HepG2 (cell line): ENCODE data around the gene INO80E. TPM values are rescaled to one million over a fixed set of nuclear protein-coding genes. Genes with fewer than 3 reads are reported as not detected.

ENCODE experiments used
- CAMTA2 ChIP-seq: sonication (generic); formaldehyde crosslinking; IDR thresholded peaks from 2 replicates; pipeline ENCODE4 v1.4.0; 2020; ENCODE audit warnings: mild to moderate bottlenecking, missing genetic modification reagents, borderline replicate concordance
- CREM ChIP-seq, 2 experiments: sonication (generic) in 1 of 2; formaldehyde crosslinking in 1 of 2; IDR thresholded peaks; 2 replicates each; pipeline versions ENCODE4 v1.4.0 to v1.6.1; 2016 to 2020; ENCODE audit warnings: antibody characterized with exemption in 1 of 2, mild to moderate bottlenecking in 1 of 2, missing genetic modification reagents in 1 of 2
- JARID2 ChIP-seq: sonication (generic); formaldehyde crosslinking; IDR thresholded peaks from 2 replicates; pipeline ENCODE4 v1.8.1; 2023; ENCODE audit warnings: missing genetic modification reagents, inconsistent platforms; ENCODE audit not compliant: insufficient replicate concordance
- KDM6A ChIP-seq: IDR thresholded peaks from 2 replicates; pipeline ENCODE4 v1.6.1; 2016; ENCODE audit warnings: low read depth
- KLF9 ChIP-seq: IDR thresholded peaks from 2 replicates; pipeline ENCODE4 v1.6.1; 2016; ENCODE audit warnings: low read depth
- MTA1 ChIP-seq: sonication (generic); formaldehyde crosslinking; IDR thresholded peaks from 2 replicates; pipeline ENCODE4 v1.4.0; 2020; ENCODE audit warnings: missing genetic modification reagents, mild to moderate bottlenecking, borderline replicate concordance
- NFYC ChIP-seq: IDR thresholded peaks from 2 replicates; pipeline ENCODE4 v1.6.1; 2016; ENCODE audit warnings: missing genetic modification reagents, missing compliant biosample characterization
- PHF8 ChIP-seq: sonication (generic); formaldehyde crosslinking; IDR thresholded peaks from 2 replicates; pipeline ENCODE4 v1.5.0; 2020; ENCODE audit warnings: missing genetic modification reagents
- POGZ ChIP-seq: sonication (generic); formaldehyde crosslinking; IDR thresholded peaks from 2 replicates; pipeline ENCODE4 v1.4.0; 2020; ENCODE audit warnings: mild to moderate bottlenecking, missing genetic modification reagents
- PPARG ChIP-seq: conservative IDR thresholded peaks from 2 replicates; pipeline ENCODE4 v1.6.1; 2016; ENCODE audit warnings: missing biosample characterization, missing genetic modification reagents
- RBM39 ChIP-seq: fragments of 200-400 bp; formaldehyde crosslinking; IDR thresholded peaks from one replicate; pipeline ENCODE4 v1.6.1; 2018; ENCODE audit warnings: antibody characterized with exemption, mild to moderate bottlenecking, low read depth, low read length; ENCODE audit not compliant: poor library complexity, severe bottlenecking
- RNF2 ChIP-seq: fragments of 450-650 bp; conservative IDR thresholded peaks from 2 replicates; pipeline ENCODE4 v1.6.1; 2016; ENCODE audit warnings: low read depth
- SRF ChIP-seq: IDR thresholded peaks from 2 replicates; pipeline ENCODE4 v1.6.1; 2011; ENCODE audit warnings: mild to moderate bottlenecking, low read depth, low read length, moderate library complexity
- U2AF2 ChIP-seq: fragments of 200-400 bp; formaldehyde crosslinking; IDR thresholded peaks from 2 replicates; pipeline ENCODE4 v1.6.1; 2017; ENCODE audit warnings: low read depth, mild to moderate bottlenecking, low read length
- ZNF354B ChIP-seq: sonication (generic); formaldehyde crosslinking; IDR thresholded peaks from 2 replicates; pipeline ENCODE4 v1.8.0; 2022; ENCODE audit warnings: mild to moderate bottlenecking, missing genetic modification reagents
- ZNF567 ChIP-seq: sonication (generic); formaldehyde crosslinking; IDR thresholded peaks from 2 replicates; pipeline ENCODE4 v1.8.1; 2023; ENCODE audit warnings: mild to moderate bottlenecking, missing genetic modification reagents, borderline replicate concordance
- ZNF616 ChIP-seq: sonication (generic); formaldehyde crosslinking; IDR thresholded peaks from 2 replicates; pipeline ENCODE4 v1.5.0; 2020; ENCODE audit warnings: low read depth, mild to moderate bottlenecking, missing genetic modification reagents
- ZNF678 ChIP-seq: sonication (generic); formaldehyde crosslinking; IDR thresholded peaks from 2 replicates; pipeline ENCODE4 v1.4.0; 2020; ENCODE audit warnings: mild to moderate bottlenecking, missing genetic modification reagents
- ZNF75D ChIP-seq: sonication (generic); formaldehyde crosslinking; IDR thresholded peaks from 2 replicates; pipeline ENCODE4 v1.8.1; 2023; ENCODE audit warnings: missing genetic modification reagents, mild to moderate bottlenecking, borderline replicate concordance
- ZNF780A ChIP-seq: sonication (generic); formaldehyde crosslinking; IDR thresholded peaks from 2 replicates; pipeline ENCODE4 v1.8.0; 2022; ENCODE audit warnings: mild to moderate bottlenecking, missing genetic modification reagents, moderate library complexity
- ZSCAN12 ChIP-seq: sonication (generic); formaldehyde crosslinking; IDR thresholded peaks from 2 replicates; pipeline ENCODE4 v1.9.0; 2021; ENCODE audit warnings: mild to moderate bottlenecking, missing genetic modification reagents
- polyA plus RNA-seq, 8 experiments: library from polyadenylated mRNA; depleted of rRNA in 3 of 8; stranded (reverse) in 7 of 8; unstranded in 1 of 8; fragments of >200 nt; fragmentation: Illumina TruSeq in 4 of 8; extraction: Trizol in 4 of 8; gene quantifications; 2 replicates each; pipeline versions ENCODE4 v1.2.1 to v1.2.3, GENCODE V29; 2011 to 2016; ENCODE audit warnings: low read depth in 4 of 8, missing spikeins in 1 of 8, mixed read lengths in 1 of 8; ENCODE audit not compliant: insufficient read depth in 1 of 8
- total RNA-seq, 5 experiments: library from RNA; depleted of rRNA; stranded (reverse); fragments of >200 nt; fragmentation: Illumina TruSeq; extraction: Trizol; gene quantifications; 2 replicates each; pipeline ENCODE4 v1.2.3, GENCODE V29; 2016; ENCODE audit warnings: low read depth in 1 of 5
- TF ChIP-seq, protein P1 (sequence below): IDR thresholded peaks from 2 replicates; pipeline ENCODE4 v1.6.1; 2016
- TF ChIP-seq, protein P2 (sequence below): sonication (generic); formaldehyde crosslinking; IDR thresholded peaks from 2 replicates; pipeline ENCODE4 v1.4.0; 2020; ENCODE audit warnings: mild to moderate bottlenecking, missing genetic modification reagents
- TF ChIP-seq, protein P3 (sequence below): sonication (generic); formaldehyde crosslinking; IDR thresholded peaks from 2 replicates; pipeline ENCODE4 v1.4.0; 2020; ENCODE audit warnings: missing genetic modification reagents
- TF ChIP-seq, protein P4 (sequence below): sonication (generic); formaldehyde crosslinking; IDR thresholded peaks from 2 replicates; pipeline ENCODE4 v1.9.0; 2021; ENCODE audit warnings: missing genetic modification reagents, borderline replicate concordance

Gene INO80E
- total and polyA plus RNA-seq, 2 of the 13 experiments (the other 11 are each of a cell fraction or from before 2014, with no cell fraction given): 25.8 to 45.6 TPM

DNA sequence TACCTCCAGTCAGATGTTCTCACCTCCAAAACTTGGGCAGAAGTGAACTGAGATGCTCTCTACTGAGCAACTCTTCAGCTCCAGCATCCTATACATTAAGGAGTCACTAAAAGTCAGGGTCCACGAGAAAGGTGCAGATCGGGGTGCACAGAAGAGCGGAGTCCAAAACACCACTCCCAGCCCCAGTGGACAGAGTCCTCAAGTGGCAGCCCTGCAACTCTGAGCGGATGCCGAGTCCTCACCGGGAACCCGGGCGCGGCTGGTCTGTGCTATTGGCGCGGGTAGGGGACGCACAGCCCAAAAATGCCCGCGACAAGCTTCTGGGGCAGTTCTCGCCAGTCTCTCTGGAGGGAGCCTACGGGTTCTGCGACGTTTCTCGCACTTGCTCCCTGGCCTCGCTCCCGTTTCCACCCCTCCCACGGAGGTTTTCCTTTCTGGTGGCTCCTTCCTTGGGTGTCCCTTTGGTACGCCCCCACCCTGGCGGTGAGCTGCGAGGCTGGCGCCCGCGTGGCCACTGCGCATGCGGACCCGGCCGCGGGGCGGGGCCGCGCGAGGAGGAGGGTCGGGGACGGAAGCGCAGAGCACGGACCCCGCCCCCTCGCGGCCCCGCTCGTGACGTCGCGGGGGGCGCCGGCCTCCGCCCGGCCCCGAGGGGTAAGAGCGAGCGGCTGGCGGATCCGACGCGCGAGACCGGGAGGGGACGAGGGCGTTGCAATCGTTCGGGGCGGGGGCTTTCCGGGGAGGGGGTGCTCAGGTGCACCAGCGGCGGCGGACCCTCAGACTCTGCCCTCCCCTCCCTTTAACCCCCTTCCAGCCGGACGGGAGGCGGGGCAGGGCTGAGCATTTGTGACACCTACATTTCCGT lies 34.3 kb upstream of the INO80E start, which contains the start of gene TMEM219 (continued):
- TF ChIP-seq, protein P1, sequence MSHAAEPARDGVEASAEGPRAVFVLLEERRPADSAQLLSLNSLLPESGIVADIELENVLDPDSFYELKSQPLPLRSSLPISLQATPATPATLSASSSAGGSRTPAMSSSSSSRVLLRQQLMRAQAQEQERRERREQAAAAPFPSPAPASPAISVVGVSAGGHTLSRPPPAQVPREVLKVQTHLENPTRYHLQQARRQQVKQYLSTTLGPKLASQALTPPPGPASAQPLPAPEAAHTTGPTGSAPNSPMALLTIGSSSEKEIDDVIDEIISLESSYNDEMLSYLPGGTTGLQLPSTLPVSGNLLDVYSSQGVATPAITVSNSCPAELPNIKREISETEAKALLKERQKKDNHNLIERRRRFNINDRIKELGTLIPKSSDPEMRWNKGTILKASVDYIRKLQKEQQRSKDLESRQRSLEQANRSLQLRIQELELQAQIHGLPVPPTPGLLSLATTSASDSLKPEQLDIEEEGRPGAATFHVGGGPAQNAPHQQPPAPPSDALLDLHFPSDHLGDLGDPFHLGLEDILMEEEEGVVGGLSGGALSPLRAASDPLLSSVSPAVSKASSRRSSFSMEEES (CRISPR knock-in tag): peak; percentile 34
- TF ChIP-seq PHF8 (CRISPR knock-in tag) (peak; percentile 73), NFYC (CRISPR knock-in tag) (no peak), ZNF780A (CRISPR knock-in tag) (no peak), ZNF616 (CRISPR knock-in tag) (no peak), PPARG (CRISPR knock-in tag) (no peak), ZSCAN12 (CRISPR knock-in tag) (no peak), RBM39 (peak; percentile 17), JARID2 (peak; percentile 19), KDM6A (CRISPR knock-in tag) (no peak), ZNF354B (CRISPR knock-in tag) (peak; percentile 93; the same call in 1 of the 2 replicates), ZNF75D (CRISPR knock-in tag) (no peak), KLF9 (CRISPR knock-in tag) (no peak; the same call in 1 of the 2 replicates), CREM (IDR thresholded peaks at IDR 0.05) (peak; percentile 16; the same call in 1 of the 2 replicates), CREM (CRISPR knock-in tag; IDR thresholded peaks at IDR 0.05) (no peak), POGZ (CRISPR knock-in tag) (0 out of 2 replicates have a peak, but pooled peaks have one; percentile 10), RNF2 (0 out of 2 replicates have a peak, but pooled peaks have one; percentile 39), CAMTA2 (CRISPR knock-in tag) (no peak), ZNF678 (CRISPR knock-in tag) (no peak), ZNF567 (CRISPR knock-in tag) (peak; percentile 55; the same call in 1 of the 2 replicates), SRF (no peak), MTA1 (no peak; the same call in none of the 2 replicates), U2AF2 (no peak)
- TF ChIP-seq, protein P2, sequence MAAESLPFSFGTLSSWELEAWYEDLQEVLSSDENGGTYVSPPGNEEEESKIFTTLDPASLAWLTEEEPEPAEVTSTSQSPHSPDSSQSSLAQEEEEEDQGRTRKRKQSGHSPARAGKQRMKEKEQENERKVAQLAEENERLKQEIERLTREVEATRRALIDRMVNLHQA (CRISPR knock-in tag): no peak
- TF ChIP-seq, protein P3, sequence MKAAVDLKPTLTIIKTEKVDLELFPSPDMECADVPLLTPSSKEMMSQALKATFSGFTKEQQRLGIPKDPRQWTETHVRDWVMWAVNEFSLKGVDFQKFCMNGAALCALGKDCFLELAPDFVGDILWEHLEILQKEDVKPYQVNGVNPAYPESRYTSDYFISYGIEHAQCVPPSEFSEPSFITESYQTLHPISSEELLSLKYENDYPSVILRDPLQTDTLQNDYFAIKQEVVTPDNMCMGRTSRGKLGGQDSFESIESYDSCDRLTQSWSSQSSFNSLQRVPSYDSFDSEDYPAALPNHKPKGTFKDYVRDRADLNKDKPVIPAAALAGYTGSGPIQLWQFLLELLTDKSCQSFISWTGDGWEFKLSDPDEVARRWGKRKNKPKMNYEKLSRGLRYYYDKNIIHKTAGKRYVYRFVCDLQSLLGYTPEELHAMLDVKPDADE (CRISPR knock-in tag): no peak
- TF ChIP-seq, protein P4, sequence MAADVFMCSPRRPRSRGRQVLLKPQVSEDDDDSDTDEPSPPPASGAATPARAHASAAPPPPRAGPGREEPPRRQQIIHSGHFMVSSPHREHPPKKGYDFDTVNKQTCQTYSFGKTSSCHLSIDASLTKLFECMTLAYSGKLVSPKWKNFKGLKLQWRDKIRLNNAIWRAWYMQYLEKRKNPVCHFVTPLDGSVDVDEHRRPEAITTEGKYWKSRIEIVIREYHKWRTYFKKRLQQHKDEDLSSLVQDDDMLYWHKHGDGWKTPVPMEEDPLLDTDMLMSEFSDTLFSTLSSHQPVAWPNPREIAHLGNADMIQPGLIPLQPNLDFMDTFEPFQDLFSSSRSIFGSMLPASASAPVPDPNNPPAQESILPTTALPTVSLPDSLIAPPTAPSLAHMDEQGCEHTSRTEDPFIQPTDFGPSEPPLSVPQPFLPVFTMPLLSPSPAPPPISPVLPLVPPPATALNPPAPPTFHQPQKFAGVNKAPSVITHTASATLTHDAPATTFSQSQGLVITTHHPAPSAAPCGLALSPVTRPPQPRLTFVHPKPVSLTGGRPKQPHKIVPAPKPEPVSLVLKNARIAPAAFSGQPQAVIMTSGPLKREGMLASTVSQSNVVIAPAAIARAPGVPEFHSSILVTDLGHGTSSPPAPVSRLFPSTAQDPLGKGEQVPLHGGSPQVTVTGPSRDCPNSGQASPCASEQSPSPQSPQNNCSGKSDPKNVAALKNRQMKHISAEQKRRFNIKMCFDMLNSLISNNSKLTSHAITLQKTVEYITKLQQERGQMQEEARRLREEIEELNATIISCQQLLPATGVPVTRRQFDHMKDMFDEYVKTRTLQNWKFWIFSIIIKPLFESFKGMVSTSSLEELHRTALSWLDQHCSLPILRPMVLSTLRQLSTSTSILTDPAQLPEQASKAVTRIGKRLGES (CRISPR knock-in tag): no peak
